GM21515 (cell line): ENCODE measurements around the gene TPR.

Experiments
- ATAC-seq: cut with Tn5 transposase; IDR thresholded peaks from one replicate; pipeline ENCODE4 v1.9.1; 2021; ENCODE audit not compliant: unreplicated experiment

Gene TPR

GRCh38 chr1:186330758-186331157, 44.3 kb downstream of the TPR start:
- no peak for ATAC-seq

- no peak for ATAC-seq
Measured at GRCh38 chr1:186327331-186327730, 47.7 kb downstream of the TPR start.

GRCh38 chr1:186326009-186326408, 49.0 kb downstream of the TPR start:
- no peak for ATAC-seq

- no peak for ATAC-seq
Measured at GRCh38 chr1:186325239-186325638, 49.8 kb downstream of the TPR start.

GRCh38 chr1:186323865-186324264, 51.2 kb downstream of the TPR start:
- no peak for ATAC-seq

- ATAC-seq, result no peak
Measured at GRCh38 chr1:186315570-186315969, 59.5 kb downstream of the TPR start.

GRCh38 chr1:186311375-186312051, 63.5 kb downstream of the TPR start:
- ATAC-seq, result no peak

GRCh38 chr1:186310307-186310706, 64.7 kb downstream of the TPR start:
- no peak for ATAC-seq

GRCh38 chr1:186308264-186309060, 66.6 kb downstream of the TPR start:
- no peak for ATAC-seq

- no peak for ATAC-seq
Measured at GRCh38 chr1:186307445-186307844, 67.6 kb downstream of the TPR start.

- no peak for ATAC-seq
Measured at GRCh38 chr1:186306533-186306932, 68.5 kb downstream of the TPR start.

GRCh38 chr1:186304982-186305949, 69.8 kb downstream of the TPR start:
- peak; percentile 84 for ATAC-seq

- no peak for ATAC-seq
Measured at GRCh38 chr1:186303911-186304310, 71.1 kb downstream of the TPR start.

GRCh38 chr1:186302381-186302920, 72.6 kb downstream of the TPR start:
- ATAC-seq, result no peak

- no peak for ATAC-seq
Measured at GRCh38 chr1:186301448-186301847, 73.6 kb downstream of the TPR start.

- ATAC-seq, result no peak
Measured at GRCh38 chr1:186300056-186300455, 75.0 kb downstream of the TPR start.

GRCh38 chr1:186299570-186299969, 75.5 kb downstream of the TPR start:
- no peak for ATAC-seq

- ATAC-seq, result no peak
Measured at GRCh38 chr1:186298851-186299250, 76.2 kb downstream of the TPR start.

GRCh38 chr1:186297439-186298045, 77.5 kb downstream of the TPR start:
- ATAC-seq, result no peak

- ATAC-seq, result no peak
Measured at GRCh38 chr1:186295980-186296379, 79.1 kb downstream of the TPR start, which contains the start of gene PRG4. Gene PRG4 (plus strand): TSS chr1:186296279.

GRCh38 chr1:186292875-186293274, 82.2 kb downstream of the TPR start:
- ATAC-seq, result no peak
